ENCODE results near the gene KDM4B.

KDM4B gene

DNA sequence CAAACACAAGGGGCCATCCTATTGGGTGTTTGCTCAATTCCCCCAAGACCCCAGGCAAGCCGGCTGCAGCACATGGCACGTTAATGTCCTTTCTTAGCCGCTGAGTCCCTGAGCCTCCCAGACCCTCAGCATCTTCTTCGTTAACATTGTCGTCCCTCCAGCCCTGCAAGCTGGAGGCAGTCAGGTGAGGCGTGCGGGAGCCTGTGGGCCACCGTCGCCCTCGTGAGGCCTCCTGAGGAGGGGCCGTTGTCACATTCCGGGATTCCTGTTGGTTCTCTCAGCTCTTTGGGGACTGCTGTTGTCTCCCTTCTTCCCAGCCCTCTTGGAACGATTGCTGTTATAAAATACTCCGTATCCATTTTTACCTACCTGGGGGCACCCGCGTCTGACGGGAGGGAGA lies 140.6 kb downstream of the KDM4B start:
- DNase-seq = no peak

DNA sequence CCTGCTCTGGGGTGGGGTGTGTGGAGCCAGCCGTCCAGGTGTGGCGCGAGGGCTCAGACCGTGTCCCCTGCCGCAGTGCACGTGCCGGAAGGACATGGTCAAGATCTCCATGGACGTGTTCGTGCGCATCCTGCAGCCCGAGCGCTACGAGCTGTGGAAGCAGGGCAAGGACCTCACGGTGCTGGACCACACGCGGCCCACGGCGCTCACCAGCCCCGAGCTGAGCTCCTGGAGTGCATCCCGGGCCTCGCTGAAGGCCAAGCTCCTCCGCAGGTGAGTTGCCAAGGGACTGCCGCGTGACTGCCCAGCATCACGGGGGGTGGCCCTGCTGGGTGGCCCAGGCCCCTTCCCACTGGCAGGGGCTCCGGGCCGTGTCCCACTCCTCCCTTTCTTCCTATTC lies 141.6 kb downstream of the KDM4B start:
- no peak for DNase-seq

DNA sequence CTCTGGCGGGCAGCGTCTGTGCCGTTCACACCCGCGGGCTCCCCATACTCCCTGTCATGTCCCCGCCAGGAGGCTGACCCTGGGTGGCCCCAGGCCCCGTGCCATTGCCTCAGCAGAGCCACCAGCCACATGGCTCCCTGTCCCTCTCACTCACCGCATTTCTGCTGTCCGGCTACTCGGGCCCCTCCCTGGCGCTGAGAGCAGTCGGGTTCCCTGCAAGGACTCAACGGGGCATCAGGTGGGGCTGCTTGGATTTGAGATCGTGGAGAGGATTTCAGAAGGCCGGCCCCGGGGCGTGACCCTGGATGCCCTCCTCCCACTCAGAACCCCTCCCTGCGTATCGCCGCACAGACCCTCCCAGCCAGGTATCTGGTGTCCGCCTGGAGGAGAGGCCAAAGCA lies 142.1 kb downstream of the KDM4B start:
- DNase-seq = no peak

DNA sequence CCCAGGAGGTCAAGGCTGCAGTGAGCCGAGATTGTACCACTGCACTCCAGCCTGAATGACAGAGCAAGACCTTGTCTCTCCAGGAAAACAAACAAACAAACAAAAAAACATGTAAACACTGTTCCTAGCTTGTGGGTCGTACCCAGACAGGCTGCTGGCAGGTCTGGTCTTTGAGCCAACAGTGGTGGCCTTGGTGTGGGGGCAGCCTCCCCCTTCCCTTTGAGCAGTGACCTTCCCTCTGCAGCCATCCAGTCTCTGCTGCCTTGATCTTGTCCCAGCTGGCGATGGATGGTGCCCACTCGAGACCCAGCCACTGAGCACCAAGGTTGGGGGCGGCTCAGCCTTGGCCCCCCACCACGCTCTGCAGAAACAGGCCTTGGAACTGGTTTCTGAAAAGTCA lies 143.3 kb downstream of the KDM4B start:
- DNase-seq = no peak

DNA sequence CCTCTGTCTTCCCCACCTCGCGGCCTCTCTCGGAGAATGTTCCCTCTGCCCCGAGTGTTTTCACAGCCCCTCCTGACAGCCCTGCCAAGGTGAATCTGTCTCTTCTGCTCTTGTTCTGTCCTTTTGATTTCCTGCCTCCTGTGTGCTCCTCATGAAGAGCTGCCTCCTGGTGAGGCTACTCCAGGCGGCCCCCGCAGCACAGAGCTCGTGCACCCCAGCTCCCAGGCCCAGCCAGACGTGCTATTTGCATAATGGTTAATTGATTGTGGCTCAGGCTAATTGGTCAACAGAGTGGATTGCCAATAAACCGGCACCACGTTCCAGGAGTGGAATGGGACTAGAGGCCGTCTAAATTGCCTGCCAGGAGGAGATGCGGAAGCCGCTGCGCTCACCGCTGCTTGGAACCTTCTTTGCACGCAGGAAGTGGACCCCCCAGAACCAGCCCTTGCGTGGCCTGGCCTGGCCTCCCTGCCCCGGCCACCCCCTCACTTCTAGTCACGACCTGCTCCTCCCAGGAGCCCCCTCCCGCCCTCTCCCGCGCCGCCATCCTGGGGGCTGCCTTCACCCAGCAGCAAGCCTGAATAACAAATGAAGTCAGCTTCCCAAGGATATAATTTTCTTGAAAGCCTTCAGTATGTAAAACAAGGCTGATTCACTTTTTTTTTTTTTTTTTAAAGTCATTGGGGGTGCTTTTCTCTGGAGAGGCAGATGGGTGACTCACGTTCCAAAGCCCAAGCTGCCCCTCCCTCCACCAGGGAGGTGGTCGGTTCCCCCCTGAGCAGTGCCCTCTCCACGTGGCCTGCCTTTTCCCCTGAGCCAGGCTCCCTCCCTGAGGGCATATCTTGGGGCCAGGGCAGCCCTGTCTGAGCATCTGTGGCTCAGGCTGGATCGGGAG lies 144.0 kb downstream of the KDM4B start:
- DNase-seq = no peak

DNA sequence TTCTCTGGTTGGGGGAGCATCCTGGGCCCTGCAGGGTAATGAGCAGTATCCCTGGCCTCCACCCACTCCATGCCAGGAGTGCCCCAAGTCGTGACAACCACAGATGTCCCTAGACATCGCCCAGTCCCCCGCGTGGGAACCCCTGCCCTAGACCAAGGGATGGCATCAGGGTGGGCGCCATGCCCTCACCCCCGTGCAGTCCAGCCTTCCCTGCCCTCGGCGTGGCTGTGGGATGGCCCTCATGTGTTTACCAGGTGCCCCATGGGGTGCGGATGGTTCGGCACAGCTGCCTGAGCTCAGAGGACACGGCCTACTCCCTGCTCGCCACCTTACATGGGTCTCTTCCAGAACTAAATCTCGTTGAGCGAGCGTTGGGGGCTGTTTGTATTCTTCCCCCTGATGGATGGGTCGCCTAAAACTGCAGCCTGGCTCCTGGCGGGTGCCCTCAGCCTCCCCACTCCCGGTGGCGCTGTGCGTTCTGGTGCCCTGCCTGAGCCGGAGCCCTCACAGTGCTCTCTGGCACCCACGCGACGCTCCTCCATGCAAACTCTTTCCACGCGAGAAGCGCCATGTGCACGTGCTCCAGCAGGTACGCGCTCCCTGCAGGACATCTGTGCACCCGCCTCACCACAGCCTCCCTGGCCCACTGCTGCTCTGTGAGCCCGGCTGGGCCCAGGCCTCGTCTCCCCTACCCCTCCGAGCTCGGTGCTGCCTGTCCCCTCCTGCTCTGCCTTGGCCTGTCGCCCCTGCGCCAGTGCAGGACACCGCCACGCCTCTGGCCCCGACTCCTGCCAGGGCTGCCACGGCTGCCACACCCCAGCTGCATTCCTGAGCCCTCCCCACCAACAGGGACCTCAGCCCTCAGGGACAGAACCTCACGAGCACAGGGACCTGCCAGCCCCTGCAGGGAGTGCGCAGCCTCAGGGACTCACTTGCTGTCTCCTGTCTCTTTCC lies 145.0 kb downstream of the KDM4B start:
- DNase-seq = no peak

DNA sequence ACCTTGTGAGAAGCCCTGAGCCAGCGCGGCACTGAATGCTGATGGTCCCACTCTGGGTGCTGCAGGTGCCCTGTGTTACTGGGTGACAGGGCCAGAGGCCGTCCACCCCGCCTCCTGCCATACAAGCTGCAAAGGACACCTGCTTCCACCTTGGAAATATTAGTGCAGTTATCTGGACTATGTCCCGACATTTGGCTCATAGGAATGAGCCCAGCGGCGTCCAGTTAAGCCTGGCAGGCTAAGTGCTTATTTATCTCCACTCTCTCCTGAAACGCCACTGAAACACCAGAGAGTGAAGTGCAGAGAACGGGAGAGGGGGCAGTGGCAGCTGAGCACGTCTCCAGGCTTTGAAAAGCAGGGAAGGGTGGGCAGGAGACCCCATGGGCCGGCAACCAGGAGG lies 145.8 kb downstream of the KDM4B start:
- no peak for DNase-seq

DNA sequence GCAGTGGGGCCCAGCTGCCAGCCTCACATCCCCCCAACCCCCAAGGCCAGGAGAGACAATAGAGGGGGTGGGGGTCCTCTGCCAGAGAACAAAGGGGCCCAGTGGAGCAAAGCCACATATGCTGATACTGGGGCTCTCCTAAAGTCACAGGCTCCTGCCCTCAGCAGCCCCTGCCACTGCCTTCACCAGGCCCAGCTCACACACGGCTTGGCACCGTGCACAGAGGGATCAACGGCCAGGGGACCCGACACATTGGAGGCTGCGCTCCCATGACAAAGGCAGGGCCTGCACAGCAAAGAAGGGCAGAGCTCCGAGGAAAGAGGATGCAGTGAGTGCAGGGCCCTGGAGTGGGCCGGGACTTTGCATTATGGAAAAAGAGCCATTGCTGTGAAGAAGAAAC lies 146.4 kb downstream of the KDM4B start:
- DNase-seq = no peak

DNA sequence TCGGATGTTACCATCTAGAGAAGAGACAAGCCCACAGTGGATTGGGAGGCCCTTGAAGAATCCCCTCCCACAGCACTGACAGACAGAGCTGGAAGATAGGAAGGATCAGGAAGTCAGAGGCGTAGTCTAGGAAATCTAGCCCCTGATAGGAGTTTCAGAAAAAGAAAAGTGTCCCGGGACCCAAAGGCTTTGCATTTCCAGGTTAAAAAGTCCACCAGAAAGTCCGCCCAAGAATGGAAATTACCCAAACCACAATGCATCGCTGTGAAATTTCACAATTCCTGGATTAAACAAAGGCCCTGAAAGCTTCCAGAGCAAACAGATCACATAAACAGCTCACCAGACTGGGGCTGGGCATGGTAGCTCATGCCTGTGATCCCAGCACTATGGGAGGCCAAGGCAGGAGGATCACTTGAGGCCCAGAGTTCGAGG lies 146.9 kb downstream of the KDM4B start:
- DNase-seq = no peak

DNA sequence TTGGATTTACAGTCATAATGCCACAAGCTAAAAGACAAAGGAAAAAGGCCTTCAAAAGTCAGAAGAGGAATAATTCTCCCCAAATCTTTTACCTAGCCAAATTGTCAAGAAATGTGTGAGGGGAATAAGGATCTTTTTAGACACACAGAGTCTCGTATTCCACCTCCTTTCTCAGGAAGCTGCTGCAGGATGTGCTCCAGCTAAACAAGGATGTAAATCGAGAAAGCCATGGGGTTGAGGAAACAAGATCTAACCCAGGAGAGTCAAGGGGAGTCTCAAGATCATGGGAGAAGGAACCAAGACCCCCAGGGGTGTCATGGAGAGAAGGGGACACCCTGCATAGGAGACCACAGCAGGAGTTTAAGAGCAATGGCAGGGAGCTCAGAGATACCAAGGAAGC lies 147.4 kb downstream of the KDM4B start:
- no peak for DNase-seq

DNA sequence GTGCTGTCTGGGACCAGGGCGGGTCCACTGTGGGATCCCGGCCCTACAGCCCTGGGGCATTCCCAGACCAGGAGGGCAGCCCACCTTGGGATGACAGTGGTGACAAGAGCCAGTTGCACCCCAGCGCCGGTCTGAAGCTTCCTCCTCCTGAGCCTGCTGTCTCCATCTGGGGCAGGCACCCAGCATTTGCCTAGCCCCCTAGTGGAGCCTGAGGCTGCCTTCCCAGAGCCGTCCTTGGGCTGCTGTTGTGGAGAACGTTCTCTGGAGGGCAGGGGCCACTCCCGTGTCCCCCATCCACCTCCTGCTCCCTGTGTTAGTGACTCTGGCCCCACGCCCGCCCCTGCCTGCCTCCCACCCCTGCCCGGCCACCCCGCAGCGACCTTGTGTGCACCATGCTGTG lies 148.5 kb downstream of the KDM4B start:
- DNase-seq = no peak

DNA sequence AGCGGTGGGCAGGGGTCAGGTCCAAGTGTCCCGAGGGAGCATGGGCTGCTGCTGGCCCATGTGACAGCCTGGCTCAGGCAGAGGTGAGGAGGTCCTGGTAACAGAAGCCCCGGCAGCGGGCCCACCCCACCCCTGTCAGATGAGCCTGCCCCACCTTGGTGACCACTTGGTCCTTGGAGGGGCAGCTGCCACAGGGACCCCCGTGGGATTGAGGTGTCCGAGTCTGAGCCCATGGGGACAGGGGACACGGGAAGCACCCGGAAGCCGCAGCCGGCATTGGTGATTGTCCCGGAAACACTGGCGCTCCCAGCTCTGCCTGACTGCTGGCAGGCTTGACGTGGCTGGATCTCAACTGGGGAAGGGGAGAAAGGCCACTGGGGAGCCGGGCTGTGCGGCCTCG lies 149.1 kb downstream of the KDM4B start:
- DNase-seq = no peak

DNA sequence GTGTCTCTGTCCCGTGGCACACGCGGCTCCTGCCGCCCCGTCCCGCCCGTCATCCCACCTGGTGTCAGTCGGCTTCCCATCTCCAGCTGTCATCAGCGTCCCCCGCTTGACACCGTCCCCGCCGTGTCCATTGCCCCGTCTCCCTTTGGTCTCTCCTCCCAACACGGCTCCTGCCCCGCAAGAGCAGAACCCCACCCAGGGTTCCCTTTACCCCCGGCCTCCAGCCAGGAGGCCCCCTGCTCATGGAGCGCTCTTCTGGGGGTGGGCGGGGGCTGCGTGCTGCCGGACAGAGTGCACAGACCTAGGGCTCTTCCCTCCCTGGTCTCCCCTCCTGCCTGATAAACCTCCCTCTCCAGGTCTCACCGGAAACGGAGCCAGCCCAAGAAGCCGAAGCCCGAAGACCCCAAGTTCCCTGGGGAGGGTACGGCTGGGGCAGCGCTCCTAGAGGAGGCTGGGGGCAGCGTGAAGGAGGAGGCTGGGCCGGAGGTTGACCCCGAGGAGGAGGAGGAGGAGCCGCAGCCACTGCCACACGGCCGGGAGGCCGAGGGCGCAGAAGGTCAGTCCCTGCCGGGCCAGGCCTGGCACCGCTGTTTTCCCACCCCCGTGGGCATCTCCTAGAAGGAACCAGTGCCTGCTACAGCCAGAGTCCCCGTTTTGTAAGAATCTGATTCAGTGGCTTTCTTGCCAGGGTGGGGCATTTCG lies 150.5 kb downstream of the KDM4B start:
- DNase-seq = no peak

DNA sequence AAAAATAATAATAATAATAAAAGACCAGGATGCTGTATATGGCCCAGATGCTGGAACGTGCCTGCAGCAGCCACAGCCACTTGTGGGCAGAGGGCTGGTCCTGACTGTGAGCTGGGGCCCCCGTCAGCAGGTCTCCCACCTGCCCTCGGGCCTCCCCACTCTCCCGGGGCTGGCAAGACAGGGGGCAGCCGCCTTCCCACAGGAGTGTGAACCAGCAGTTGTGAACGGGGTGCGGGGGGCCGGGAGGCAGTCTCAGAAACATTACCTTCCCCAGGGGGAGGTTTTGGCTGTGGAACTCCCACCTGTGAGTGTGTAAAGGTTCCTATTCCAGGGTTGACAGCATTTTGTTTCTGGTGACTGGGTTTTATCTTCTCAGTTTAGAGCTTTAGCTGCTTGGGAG lies 151.4 kb downstream of the KDM4B start:
- DNase-seq = no peak

DNA sequence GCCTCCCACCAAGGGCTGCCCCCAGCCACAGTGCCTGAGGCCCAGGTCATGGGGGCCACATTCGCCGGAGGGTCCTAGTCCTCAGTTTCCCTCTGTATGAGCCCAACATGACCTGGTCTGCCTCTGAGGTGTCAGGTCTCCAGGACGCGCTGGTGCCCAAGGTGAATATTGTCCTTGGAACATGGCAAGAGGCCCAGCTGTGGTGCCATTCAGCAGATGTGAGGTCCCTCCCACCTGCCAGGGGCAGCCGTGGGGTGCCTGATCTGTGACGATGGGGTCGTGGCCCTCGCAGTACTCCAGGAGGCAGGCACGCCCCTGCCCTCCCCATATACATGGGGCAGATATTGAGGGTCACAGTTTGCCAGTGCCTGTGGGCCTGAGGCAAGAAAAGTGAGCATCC lies 151.9 kb downstream of the KDM4B start:
- DNase-seq = no peak

DNA sequence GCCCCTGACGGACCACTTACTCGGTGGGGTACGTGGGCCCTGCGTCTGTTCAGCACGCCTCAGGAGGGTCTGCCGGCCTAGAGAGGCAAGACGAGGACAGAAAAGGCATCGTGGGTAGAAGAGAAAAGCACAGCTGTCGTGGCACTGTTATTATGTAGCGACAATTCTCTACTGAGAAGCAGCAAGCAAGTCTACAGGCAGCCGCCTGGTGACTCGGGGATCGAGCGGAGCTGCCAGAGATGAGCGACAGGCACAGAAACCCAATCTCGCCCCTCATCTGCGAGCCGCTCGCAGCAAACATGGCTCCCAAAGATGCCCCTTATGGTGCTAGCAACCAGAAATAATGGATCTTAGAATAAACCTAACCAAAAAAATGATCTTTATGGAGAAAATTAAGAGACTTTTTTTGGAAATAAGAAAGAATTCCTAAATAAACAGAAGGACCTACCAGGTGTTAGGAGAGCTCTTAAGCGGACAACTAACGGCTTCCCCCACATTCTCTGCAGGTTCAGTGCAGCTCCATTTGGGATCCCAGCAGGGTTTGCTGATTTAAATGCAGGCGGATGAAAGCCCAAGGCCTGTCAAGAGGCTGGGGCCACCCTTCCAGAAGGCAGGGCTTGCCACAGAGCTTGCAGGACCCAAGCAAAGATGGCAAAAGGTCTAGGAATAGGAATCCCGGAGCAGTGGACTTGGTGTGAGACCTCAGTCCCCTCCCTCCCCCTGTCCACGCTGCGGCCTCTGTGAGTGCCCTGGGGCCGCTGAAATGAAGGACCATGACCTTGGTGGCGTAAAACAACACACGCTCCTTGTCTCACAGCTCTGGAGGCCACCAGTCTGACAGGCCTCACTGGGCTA lies 152.6 kb downstream of the KDM4B start:
- DNase-seq = no peak

DNA sequence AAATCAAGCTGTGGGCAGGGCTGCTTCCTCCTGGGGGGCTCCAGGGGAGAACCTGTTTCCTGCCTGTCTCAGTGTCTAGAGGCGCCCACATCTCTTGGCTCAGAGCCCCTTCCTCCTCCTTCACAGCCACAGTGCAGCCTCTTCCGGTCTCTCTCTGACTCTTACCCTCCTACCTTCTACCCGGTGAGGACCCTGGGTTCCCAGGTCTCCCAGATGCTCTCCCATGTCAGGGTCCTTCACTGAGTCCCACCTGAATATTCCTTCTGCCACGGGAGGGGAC lies 153.1 kb downstream of the KDM4B start:
- no peak for DNase-seq

DNA sequence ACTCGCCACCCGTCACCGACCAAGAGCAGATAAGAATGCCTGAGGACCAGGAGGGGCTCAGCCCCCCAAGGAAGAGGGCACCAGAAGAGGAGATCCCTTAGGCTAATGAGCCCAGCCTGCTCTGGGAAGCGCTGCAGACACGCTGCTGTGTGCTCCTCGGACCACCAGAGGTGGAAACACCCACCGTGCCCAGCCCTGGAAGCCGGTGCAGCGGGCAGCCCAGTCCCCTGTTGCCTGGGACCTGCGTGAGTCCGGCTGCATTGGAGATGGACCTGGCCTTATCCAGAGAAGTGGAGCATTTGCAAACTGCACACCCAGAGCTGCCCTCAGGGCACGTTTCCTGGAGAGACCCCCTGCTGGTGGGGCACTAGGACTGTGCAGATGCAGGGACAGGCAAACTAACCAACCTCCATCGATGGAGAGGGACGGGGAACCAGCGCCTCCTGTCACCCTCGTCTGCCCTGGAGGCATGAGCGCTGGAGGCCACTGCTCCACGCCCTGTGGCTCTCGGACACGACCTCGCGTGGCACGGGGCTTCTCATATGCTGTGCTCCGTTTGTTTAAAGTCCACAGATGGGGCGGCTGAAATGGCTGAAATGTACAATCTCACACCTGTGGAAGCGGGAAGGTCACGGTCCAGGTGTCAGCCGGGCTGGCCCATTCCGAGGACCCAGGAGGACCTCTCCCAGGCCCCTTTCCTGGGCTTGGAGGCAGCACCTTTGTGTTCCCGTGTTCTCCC lies 153.9 kb downstream of the KDM4B start:
- DNase-seq = no peak

DNA sequence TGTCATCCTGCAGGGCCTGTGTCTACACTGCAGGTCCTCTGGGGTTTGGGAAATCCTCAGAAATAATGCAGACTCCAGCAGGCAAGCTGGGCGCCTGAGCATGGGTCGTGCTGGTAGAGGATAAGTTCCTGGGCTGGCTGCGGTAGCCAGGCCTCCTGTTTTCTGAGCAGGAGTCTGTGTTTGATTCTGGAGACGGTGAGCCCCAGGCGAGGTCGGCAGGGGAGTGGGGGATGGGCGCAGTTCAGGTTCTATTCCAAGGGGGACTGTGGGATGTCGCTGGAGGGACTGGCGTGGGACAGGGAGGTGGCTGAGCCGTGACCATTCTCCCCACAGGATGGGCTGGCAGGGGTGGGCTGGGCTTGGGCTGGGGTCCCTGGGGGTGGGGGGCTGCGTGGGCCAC lies 154.7 kb downstream of the KDM4B start:
- no peak for DNase-seq

DNA sequence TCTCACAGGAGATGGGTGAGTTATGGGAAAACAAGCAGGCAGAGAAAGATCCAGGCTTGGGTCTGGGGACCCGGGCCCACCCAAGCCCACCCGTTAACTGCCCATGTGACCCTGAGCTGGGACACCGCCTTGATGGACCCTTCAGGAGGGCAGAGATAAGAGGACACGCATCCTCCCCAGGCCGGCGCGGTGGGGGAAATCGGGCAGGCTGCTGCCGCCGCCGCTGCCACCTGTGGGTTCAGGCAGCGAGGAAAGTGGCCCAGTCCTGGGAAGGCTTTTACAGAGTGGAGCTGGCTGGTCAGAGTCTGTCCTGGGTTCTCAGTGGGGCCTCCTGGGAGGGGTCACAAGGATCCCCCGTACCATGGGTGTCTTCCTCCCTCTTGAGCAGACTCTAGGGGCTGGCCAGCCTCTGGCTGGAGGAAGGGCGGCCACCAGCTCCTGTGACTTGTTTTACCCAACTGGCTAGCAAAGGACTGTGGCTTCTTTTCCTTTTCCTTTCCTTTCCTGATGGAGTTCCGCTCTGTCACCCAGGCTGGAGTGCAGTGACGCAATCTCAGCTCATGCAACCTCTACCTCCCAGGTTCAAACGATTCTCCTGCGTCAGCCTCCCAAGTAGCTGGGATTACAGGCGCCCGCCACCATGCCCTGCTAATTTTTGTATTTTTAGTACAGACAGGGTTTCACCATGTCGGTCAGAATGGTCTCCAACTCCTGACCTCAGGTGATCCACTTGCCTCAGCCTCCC lies 155.4 kb downstream of the KDM4B start:
- DNase-seq = no peak

DNA sequence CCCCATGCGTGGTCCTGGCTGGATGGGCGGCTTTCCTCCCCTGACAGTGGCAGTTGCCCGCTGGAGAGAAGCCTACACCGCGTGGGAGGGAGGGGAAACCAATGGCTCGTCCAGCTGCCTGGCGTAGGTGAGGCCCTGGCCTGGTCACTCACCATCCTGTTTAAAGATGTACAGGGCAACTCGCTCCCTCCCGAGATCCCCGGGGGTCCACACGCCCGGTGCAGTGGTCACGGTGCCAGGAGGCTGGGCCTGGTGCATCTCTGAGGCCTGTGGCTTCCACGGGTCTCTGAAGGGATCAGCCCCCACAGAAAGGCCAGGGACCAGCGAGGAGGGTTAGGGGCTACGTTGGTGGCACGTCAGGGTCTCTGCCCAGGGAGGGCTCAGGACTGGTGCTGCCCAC lies 156.5 kb downstream of the KDM4B start:
- DNase-seq = no peak
